Measurements from ENCODE around the gene NMNAT3.

NMNAT3 gene

DNA sequence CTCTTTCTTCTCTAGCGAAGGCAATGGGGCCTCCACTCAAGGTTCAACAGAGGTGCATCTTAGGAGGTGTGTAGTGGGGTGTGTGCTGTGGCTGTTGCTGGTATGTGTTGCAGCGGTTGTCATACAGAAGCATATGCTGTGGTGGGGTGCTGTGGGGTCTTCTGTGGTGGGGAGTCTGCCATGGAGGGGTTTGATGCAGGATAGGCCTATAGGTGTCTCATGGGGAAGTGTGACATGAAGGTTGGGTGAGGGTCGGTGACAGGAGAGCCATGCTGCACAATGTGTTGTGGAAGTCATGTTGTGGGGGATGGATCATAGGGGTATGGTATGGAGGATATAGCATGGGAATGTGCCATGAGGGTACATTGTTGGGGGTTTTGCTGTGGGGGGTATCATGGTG lies 20.3 kb downstream of the NMNAT3 start:
- no peak for DNase-seq (ENCODE audit: low read depth)
- TF ChIP-seq, protein P1, sequence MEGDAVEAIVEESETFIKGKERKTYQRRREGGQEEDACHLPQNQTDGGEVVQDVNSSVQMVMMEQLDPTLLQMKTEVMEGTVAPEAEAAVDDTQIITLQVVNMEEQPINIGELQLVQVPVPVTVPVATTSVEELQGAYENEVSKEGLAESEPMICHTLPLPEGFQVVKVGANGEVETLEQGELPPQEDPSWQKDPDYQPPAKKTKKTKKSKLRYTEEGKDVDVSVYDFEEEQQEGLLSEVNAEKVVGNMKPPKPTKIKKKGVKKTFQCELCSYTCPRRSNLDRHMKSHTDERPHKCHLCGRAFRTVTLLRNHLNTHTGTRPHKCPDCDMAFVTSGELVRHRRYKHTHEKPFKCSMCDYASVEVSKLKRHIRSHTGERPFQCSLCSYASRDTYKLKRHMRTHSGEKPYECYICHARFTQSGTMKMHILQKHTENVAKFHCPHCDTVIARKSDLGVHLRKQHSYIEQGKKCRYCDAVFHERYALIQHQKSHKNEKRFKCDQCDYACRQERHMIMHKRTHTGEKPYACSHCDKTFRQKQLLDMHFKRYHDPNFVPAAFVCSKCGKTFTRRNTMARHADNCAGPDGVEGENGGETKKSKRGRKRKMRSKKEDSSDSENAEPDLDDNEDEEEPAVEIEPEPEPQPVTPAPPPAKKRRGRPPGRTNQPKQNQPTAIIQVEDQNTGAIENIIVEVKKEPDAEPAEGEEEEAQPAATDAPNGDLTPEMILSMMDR (conservative IDR thresholded peaks at IDR 0.05; ENCODE audit: control insufficient read depth, insufficient read depth, low read depth, low read length): no peak
- H3K4me3 ChIP-seq (ENCODE audit: control insufficient read depth, low read depth, low read length): no peak overlapping the region

- H3K4me3 ChIP-seq (ENCODE audit: control insufficient read depth, low read depth, low read length): no peak overlapping the region
- DNase-seq (ENCODE audit: low read depth): peak; percentile 16
- TF ChIP-seq, protein P1 (conservative IDR thresholded peaks at IDR 0.05; ENCODE audit: control insufficient read depth, insufficient read depth, low read depth, low read length): no peak
These were observed 21.7 kb downstream of the NMNAT3 start for GRCh38 chr3:139655909-139656595.

DNA sequence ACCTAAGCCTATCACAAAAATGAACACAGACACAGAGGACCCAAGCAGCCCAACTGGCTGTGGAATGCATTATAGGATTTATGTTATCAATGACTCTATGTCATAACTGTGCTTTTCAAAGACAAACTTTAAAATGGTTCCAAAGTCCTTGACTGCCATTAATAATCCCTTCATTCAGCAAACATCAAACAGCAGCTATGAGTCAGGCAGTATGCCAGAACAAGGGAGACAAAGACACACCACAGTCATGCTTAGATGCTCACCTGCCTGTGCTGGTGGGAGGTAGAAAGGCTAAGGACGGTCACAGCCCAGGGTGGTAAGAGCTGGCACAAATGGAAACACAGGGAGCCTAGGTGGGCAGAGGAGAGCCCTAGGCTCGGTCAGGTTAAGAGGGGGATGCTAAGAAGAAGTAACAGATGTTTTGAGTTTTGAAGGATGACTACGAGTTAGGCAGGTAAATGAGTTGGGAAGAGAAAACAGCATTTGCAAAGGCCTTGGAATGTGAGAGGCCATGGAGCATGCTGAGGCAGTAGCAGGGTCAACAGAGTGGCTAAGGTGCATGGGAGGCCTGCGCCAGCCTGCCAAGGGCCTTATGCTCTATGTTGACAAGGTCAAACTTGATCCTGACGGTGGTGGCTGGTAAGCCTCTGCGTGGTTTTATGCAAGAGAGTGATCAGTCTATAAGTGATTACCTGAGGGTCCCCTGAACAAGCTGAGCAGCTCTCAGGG lies 23.0 kb downstream of the NMNAT3 start:
- TF ChIP-seq, protein P1 (conservative IDR thresholded peaks at IDR 0.05; ENCODE audit: control insufficient read depth, insufficient read depth, low read depth, low read length): no peak
- DNase-seq (ENCODE audit: low read depth): no peak
- H3K4me3 ChIP-seq (ENCODE audit: control insufficient read depth, low read depth, low read length): no peak overlapping the region

DNA sequence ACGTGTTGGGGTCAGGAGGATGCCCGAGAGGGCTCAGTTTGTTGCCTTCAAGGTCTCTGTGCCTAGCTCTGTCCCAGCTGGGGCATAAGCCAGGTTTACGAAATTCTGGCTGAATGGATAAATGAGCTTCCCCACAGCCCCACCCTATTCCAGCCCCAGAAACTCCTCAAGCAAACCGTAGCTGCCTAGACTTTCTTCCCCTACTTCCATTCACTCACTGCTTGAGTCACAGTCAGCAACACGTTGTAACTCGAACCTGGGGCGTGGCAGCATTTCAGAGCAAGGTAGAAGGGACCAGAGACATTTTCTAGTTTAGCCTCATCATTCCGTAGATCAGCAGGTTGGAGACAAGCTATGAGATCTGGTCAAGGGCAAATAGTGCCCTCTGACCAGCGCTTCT lies 24.2 kb downstream of the NMNAT3 start:
- DNase-seq (ENCODE audit: low read depth): no peak
- H3K4me3 ChIP-seq (ENCODE audit: control insufficient read depth, low read depth, low read length): no peak overlapping the region
- TF ChIP-seq, protein P1 (conservative IDR thresholded peaks at IDR 0.05; ENCODE audit: control insufficient read depth, insufficient read depth, low read depth, low read length): no peak

- TF ChIP-seq, protein P1 (conservative IDR thresholded peaks at IDR 0.05; ENCODE audit: control insufficient read depth, insufficient read depth, low read depth, low read length): no peak
- no peak for DNase-seq (ENCODE audit: low read depth)
- H3K4me3 ChIP-seq (ENCODE audit: control insufficient read depth, low read depth, low read length): no peak overlapping the region
These were observed 25.2 kb downstream of the NMNAT3 start for GRCh38 chr3:139652561-139652960.

DNA sequence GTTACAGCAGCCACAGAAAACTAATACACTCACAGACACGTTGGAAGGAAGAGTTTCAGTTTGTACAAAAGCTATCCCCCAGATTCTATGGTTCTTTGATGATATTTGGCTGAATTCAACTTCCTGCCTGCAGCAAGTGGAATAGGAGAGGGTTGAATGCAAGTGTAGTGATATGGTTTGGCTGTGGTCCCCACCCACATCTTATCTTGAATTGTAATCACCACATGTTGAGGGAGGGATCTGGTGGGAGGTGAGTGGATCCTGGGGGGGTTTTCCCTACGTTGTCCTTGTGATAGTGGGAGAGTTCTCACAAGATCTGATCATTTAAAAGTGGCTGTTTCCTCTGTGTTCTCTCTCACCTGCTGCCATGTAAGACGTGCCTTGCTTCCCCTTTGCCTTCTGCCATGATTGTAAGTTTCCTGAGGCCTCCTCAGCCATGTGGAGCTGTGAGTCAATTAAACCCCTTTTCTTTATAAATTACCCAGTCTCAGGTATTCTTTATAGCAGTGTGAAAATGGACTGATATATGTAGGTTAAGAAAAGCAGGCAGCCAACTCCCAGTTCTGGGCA lies 29.8 kb downstream of the NMNAT3 start:
- TF ChIP-seq, protein P1 (conservative IDR thresholded peaks at IDR 0.05; ENCODE audit: control insufficient read depth, insufficient read depth, low read depth, low read length): no peak
- no peak overlapping the region for H3K4me3 ChIP-seq (ENCODE audit: control insufficient read depth, low read depth, low read length)
- DNase-seq (ENCODE audit: low read depth): no peak
